ENCODE data around the gene MED27. TPM values are rescaled to one million over a fixed set of nuclear protein-coding genes. Genes with fewer than 3 reads are reported as not detected.
A peak's percentile ranks its signal among the peaks of the same experiment; 100 is the strongest.

MED27 gene
- total and polyA plus RNA-seq, 2 experiments from 2014 or later: 18.3 to 69.2 TPM

GRCh38 chr9:131837316-131837715 is 242.4 kb downstream of the MED27 start:
- H3K4me3 ChIP-seq: no peak overlapping the region
- no peaks in the 10 kb centered on the region for H3K4me1 ChIP-seq (ENCODE audit: low read depth)
- peak; percentile 12 to 44 for DNase-seq (ENCODE audit: low read depth in 1 of 2, low spot score in 1 of 2)
- no peaks in the 10 kb centered on the region for H3K9me3 ChIP-seq (ENCODE audit: low read depth)
- H3K27ac ChIP-seq: no peak overlapping the region
- H3K36me3 ChIP-seq: no peaks in the 10 kb centered on the region
- peak; percentile 13 for TF ChIP-seq CTCF (IDR thresholded peaks at IDR 0.05; ENCODE audit: low read depth, low read length)
- no peaks in the 10 kb centered on the region for H3K27me3 ChIP-seq

DNA sequence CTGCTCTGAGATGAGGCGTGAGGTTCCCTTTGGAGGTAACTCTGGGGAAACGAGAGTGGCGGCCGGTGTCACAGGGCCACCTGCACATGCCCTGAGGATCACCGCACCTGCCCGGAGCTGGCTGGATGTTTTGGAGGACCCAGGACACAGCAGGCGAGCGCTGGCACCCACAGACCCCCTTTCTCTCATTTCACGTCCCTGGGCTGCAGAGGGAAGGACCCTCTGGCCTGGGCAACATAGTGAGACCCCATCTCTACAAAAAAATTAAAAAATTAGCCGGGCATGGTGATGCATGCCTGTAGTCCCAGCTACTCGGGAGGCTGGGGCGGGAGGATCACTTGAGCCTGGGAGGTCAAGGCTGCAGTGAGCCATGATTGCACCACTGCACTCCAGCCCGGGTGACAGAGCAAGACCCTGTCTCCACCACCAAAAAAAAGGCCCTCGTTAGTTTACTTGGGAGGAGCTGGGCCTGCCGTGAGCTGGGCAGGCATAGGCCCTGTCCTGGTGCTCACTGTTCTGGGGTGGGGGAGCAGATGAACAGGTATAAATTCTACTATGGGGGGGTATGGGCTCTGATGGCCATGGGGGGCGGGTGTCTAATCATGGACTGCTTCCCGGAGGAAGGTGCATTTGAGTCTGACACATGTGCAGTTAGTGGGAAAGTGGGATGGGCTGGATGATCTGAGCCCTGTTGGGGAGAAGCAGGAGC is 242.9 kb downstream of the MED27 start:
- no peaks in the 10 kb centered on the region for H3K4me1 ChIP-seq (ENCODE audit: low read depth)
- no peak overlapping the region for H3K27ac ChIP-seq
- no peaks in the 10 kb centered on the region for H3K36me3 ChIP-seq
- no peak overlapping the region for H3K4me3 ChIP-seq
- no peaks in the 10 kb centered on the region for H3K27me3 ChIP-seq
- no peaks in the 10 kb centered on the region for H3K9me3 ChIP-seq (ENCODE audit: low read depth)
- DNase-seq (ENCODE audit: low read depth in 1 of 2, low spot score in 1 of 2): no peak
- no peak for TF ChIP-seq CTCF (IDR thresholded peaks at IDR 0.05; ENCODE audit: low read depth, low read length)

DNA sequence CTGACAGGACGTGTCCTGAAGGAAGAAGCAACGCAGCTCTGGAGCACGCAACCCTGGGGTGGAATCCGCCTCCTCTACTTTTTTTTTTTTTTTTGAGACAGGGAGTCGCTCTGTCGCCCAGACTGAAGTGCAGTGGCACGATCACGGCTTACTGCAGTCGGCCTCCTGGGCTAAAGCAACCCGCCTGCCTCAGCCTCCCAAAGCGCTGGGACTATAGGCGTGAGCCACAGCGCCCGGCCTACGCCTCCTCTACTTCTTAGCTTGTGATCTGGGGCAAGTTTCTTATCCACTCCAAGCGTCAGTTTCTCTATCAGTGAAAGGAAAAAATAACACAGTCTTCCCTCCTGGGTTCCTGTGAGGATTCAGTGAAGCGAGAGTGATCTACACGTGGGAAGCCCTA is 243.6 kb downstream of the MED27 start:
- Histone ChIP-seq H3K27me3 (no peaks in the 10 kb centered on the region), H3K27ac (no peak overlapping the region), H3K9me3 (ENCODE audit: low read depth) (no peaks in the 10 kb centered on the region), H3K4me1 (ENCODE audit: low read depth) (no peaks in the 10 kb centered on the region), H3K4me3 (no peak overlapping the region), H3K36me3 (no peaks in the 10 kb centered on the region)
- DNase-seq (ENCODE audit: low read depth in 1 of 2, low spot score in 1 of 2): no peak
- no peak for TF ChIP-seq CTCF (IDR thresholded peaks at IDR 0.05; ENCODE audit: low read depth, low read length)

DNA sequence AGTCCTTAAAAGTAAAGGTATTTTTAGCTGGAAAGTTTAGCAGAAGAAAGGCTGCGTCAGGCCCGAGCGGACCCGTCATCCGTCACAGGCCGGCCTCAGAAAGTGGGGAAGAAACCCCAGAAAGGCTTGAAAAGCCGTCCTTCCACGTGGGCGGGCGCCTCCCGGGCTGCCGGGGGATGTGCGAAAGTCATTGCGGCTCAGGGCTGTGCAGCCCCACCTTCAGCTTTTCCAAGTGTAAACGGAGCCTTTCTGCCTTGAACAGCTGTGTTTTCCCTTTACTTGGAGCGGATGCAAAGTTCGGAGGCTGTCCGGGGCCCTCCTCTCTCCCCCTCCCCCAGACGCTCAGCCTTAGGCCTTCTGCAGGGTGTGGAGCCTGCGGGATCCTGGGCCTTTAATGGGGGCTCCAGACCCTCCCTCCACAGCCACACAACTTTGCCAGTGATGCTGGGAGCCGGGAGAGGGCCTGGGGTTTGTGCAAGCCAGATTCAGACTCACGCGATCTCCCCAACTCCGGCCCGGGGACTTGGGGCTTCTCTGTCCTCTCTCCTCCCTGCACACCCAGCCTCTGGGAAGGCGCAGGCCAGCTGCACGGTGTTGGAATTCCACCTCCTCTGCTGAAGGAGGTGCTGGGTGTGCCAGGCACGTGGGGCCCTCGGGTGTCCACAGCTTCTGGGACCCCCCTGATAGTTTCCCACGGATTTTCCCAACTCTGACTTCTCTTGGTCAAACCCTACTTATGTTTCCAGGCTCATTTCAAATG is 244.3 kb downstream of the MED27 start:
- no peak for TF ChIP-seq CTCF (IDR thresholded peaks at IDR 0.05; ENCODE audit: low read depth, low read length)
- H3K27me3 ChIP-seq: no peaks in the 10 kb centered on the region
- no peak overlapping the region for H3K4me3 ChIP-seq
- H3K9me3 ChIP-seq (ENCODE audit: low read depth): no peaks in the 10 kb centered on the region
- no peaks in the 10 kb centered on the region for H3K36me3 ChIP-seq
- peak in 1 of 2 donors; percentile 28 for DNase-seq (ENCODE audit: low read depth in 1 of 2, low spot score in 1 of 2)
- H3K27ac ChIP-seq: no peak overlapping the region
- H3K4me1 ChIP-seq (ENCODE audit: low read depth): no peaks in the 10 kb centered on the region

GRCh38 chr9:131834721-131835120 is 244.9 kb downstream of the MED27 start:
- Histone ChIP-seq H3K4me3 (no peak overlapping the region), H3K4me1 (ENCODE audit: low read depth) (no peaks in the 10 kb centered on the region), H3K27ac (no peak overlapping the region), H3K9me3 (ENCODE audit: low read depth) (no peaks in the 10 kb centered on the region), H3K27me3 (no peaks in the 10 kb centered on the region), H3K36me3 (no peaks in the 10 kb centered on the region)
- TF ChIP-seq CTCF (IDR thresholded peaks at IDR 0.05; ENCODE audit: low read depth, low read length): no peak
- DNase-seq (ENCODE audit: low read depth in 1 of 2, low spot score in 1 of 2): no peak

Data from cardiac muscle cell (in vitro differentiated cells and primary cell).